Mesothelial cell of epicardium (in vitro differentiated cells): ENCODE data around the gene EZH1. TPM values are rescaled to one million over a fixed set of nuclear protein-coding genes. Genes with fewer than 3 reads are reported as not detected.

ENCODE experiments used
- DNase-seq, 2 experiments: peaks; one replicate each; pipeline ENCODE4 v3.0.0; 2021; ENCODE audit warnings: low spot score in 2 of 2; ENCODE audit not compliant: unreplicated experiment in 2 of 2
- H3K27ac Mint-ChIP-seq: 2 replicates; pipeline ENCODE4 v1.8.0; 2021; ENCODE audit warnings: mixed read lengths
- H3K27me3 Mint-ChIP-seq: 2 replicates; pipeline ENCODE4 v1.8.0; 2021; ENCODE audit warnings: low read depth, mixed read lengths
- H3K36me3 Mint-ChIP-seq: 2 replicates; pipeline ENCODE4 v1.8.0; 2021; ENCODE audit warnings: mixed read lengths
- H3K4me1 Mint-ChIP-seq: 2 replicates; pipeline ENCODE4 v1.8.0; 2021; ENCODE audit warnings: mixed read lengths
- H3K4me3 Mint-ChIP-seq: 2 replicates; pipeline ENCODE4 v1.8.0; 2021; ENCODE audit warnings: mild to moderate bottlenecking, moderate library complexity, mixed read lengths
- H3K9me3 Mint-ChIP-seq: 2 replicates; pipeline ENCODE4 v1.8.0; 2021; ENCODE audit warnings: mixed read lengths
- CTCF ChIP-seq: fragments of 200-600 bp; sonication (generic); IDR thresholded peaks from one replicate; pipeline ENCODE4 v1.5.0; 2021; ENCODE audit warnings: antibody characterized with exemption; ENCODE audit not compliant: unreplicated experiment
- total RNA-seq: library from RNA; stranded (reverse); gene quantifications from 3 replicates; pipeline ENCODE4 v1.2.1, GENCODE V29; 2021

The EZH1 gene
- total RNA-seq, result 38.4 to 45.1 TPM (median 42.5 TPM) in 3 replicates

- Mint-ChIP-seq H3K9me3 (no peaks in the 10 kb centered on the region), H3K27ac (peak within 1 kb of the TSS; percentile 96), H3K4me1 (peaks cover 12% of the 10 kb centered on the region), H3K36me3 (no peaks in the 10 kb centered on the region), H3K4me3 (peak within 1 kb of the TSS; percentile 90), H3K27me3 (peaks cover 8% of the 10 kb centered on the region)
- no peak for TF ChIP-seq CTCF
- DNase-seq, result peak; percentile 92 to 96
Measured at GRCh38 chr17:42744806-42745617, at the start of gene EZH1. Gene EZH1, minus strand, starts transcription at chr17:42745040. Its CDS starts 16,099 bp downstream, at chr17:42728941.

- H3K36me3 Mint-ChIP-seq, result peaks cover 10% of the 10 kb centered on the region
- peaks cover 5% of the 10 kb centered on the region for H3K4me1 Mint-ChIP-seq
- H3K4me3 Mint-ChIP-seq, result no peak overlapping the region
- H3K27me3 Mint-ChIP-seq, result peaks cover 9% of the 10 kb centered on the region
- TF ChIP-seq CTCF, result no peak
- no peaks in the 10 kb centered on the region for H3K9me3 Mint-ChIP-seq
- H3K27ac Mint-ChIP-seq, result no peak overlapping the region
- no peak for DNase-seq
Measured at GRCh38 chr17:42792545-42792944, 47.7 kb upstream of the EZH1 start.

- no peak for TF ChIP-seq CTCF
- Mint-ChIP-seq H3K27ac (no peak overlapping the region), H3K27me3 (peaks cover 13% of the 10 kb centered on the region), H3K4me3 (no peak overlapping the region), H3K9me3 (no peaks in the 10 kb centered on the region), H3K4me1 (peaks cover 2% of the 10 kb centered on the region), H3K36me3 (peaks cover 10% of the 10 kb centered on the region)
- no peak for DNase-seq
Measured at GRCh38 chr17:42791948-42792347, 47.1 kb upstream of the EZH1 start.

GRCh38 chr17:42787266-42787665 lies 42.4 kb upstream of the EZH1 start:
- Mint-ChIP-seq H3K4me1 (no peaks in the 10 kb centered on the region), H3K36me3 (no peaks in the 10 kb centered on the region)

GRCh38 chr17:42784811-42785592 lies 40.2 kb upstream of the EZH1 start:
- Mint-ChIP-seq H3K4me1 (peaks cover 6% of the 10 kb centered on the region), H3K4me3 (no peak overlapping the region), H3K27me3 (peaks cover 59% of the 10 kb centered on the region), H3K27ac (no peak overlapping the region), H3K9me3 (no peaks in the 10 kb centered on the region), H3K36me3 (no peaks in the 10 kb centered on the region)
- no peak for DNase-seq
- no peak for TF ChIP-seq CTCF

More at GRCh38 chr17:42787266-42787665, 42.4 kb upstream of the EZH1 start:
- TF ChIP-seq CTCF, result no peak
- no peaks in the 10 kb centered on the region for H3K9me3 Mint-ChIP-seq
- H3K27ac Mint-ChIP-seq, result no peak overlapping the region
- H3K27me3 Mint-ChIP-seq, result peaks cover 47% of the 10 kb centered on the region
- DNase-seq, result no peak
- H3K4me3 Mint-ChIP-seq, result no peak overlapping the region
